ENCODE data around the gene SOX6. TPM values are rescaled to one million over a fixed set of nuclear protein-coding genes. Genes with fewer than 3 reads are reported as not detected.

SOX6 gene
- polyA plus RNA-seq, 1 donor (not counting 4 experiments of a cell fraction or from before 2014, with no cell fraction given) = 6.0 TPM

GRCh38 chr11:16385099-16385498, 28.8 kb upstream of the SOX6 start:
- Histone ChIP-seq H2AFZ (ENCODE audit: control insufficient read depth, low read length) (no peak overlapping the region), H3K4me1 (ENCODE audit: control insufficient read depth, extremely low read depth, insufficient read depth, low read length) (no peaks in the 10 kb centered on the region), H3K9ac (ENCODE audit: control insufficient read depth, extremely low read depth, insufficient read depth, low read length) (no peak overlapping the region), H3K27me3 (ENCODE audit: control insufficient read depth, extremely low read depth, insufficient read depth, low read length) (no peaks in the 10 kb centered on the region), H3K27ac (ENCODE audit: control insufficient read depth, insufficient read depth, low read length) (no peak overlapping the region), H3K79me2 (ENCODE audit: control insufficient read depth, insufficient read depth, low read length) (no peaks in the 10 kb centered on the region), H3K36me3 (ENCODE audit: control insufficient read depth in 2 of 2, extremely low read depth in 1 of 2, insufficient read depth in 2 of 2, low read length in 2 of 2) (no peaks in the 10 kb centered on the region), H3K9me3 (ENCODE audit: control insufficient read depth, low read depth, low read length) (no peaks in the 10 kb centered on the region), H3K9me1 (ENCODE audit: control insufficient read depth, extremely low read depth, insufficient read depth, low read length) (no peaks in the 10 kb centered on the region), H3K4me2 (ENCODE audit: control insufficient read depth, extremely low read depth, insufficient read depth, low read depth, low read length) (no peak overlapping the region), H3K4me3 (ENCODE audit: control insufficient read depth in 2 of 3, extremely low read depth in 1 of 3, insufficient read depth in 2 of 3, low read depth in 1 of 3, low read length in 3 of 3) (no peak overlapping the region), H4K20me1 (ENCODE audit: control insufficient read depth, extremely low read depth, insufficient read depth, low read length) (no peaks in the 10 kb centered on the region)
- FAIRE-seq (no peak), DNase-seq (ENCODE audit: low read depth, low spot score) (no peak)
- dilution Hi-C loops (cut with MboI; ENCODE audit: extremely low pct_ligation_motif_present, low sequenced_read_pairs) = no loop called here
- TF ChIP-seq CTCF (optimal IDR thresholded peaks at IDR 0.05 in 1 of 3, IDR thresholded peaks at IDR 0.05 in 1 of 3, conservative IDR thresholded peaks at IDR 0.05 in 1 of 3; ENCODE audit: extremely low read depth in 1 of 3, insufficient read depth in 2 of 3, low read length in 3 of 3) = no peak
- no peak for TF ChIP-seq EZH2 (IDR thresholded peaks at IDR 0.05; ENCODE audit: low read length)

- Histone ChIP-seq H3K79me2 (ENCODE audit: control insufficient read depth, insufficient read depth, low read length) (no peaks in the 10 kb centered on the region), H3K4me2 (ENCODE audit: control insufficient read depth, extremely low read depth, insufficient read depth, low read depth, low read length) (no peak overlapping the region), H3K9me3 (ENCODE audit: control insufficient read depth, low read depth, low read length) (no peaks in the 10 kb centered on the region), H2AFZ (ENCODE audit: control insufficient read depth, low read length) (no peak overlapping the region), H3K9me1 (ENCODE audit: control insufficient read depth, extremely low read depth, insufficient read depth, low read length) (no peaks in the 10 kb centered on the region), H4K20me1 (ENCODE audit: control insufficient read depth, extremely low read depth, insufficient read depth, low read length) (no peaks in the 10 kb centered on the region), H3K4me1 (ENCODE audit: control insufficient read depth, extremely low read depth, insufficient read depth, low read length) (no peaks in the 10 kb centered on the region), H3K27me3 (ENCODE audit: control insufficient read depth, extremely low read depth, insufficient read depth, low read length) (no peaks in the 10 kb centered on the region), H3K9ac (ENCODE audit: control insufficient read depth, extremely low read depth, insufficient read depth, low read length) (no peak overlapping the region), H3K36me3 (ENCODE audit: control insufficient read depth in 2 of 2, extremely low read depth in 1 of 2, insufficient read depth in 2 of 2, low read length in 2 of 2) (no peaks in the 10 kb centered on the region), H3K27ac (ENCODE audit: control insufficient read depth, insufficient read depth, low read length) (no peak overlapping the region), H3K4me3 (ENCODE audit: control insufficient read depth in 2 of 3, extremely low read depth in 1 of 3, insufficient read depth in 2 of 3, low read depth in 1 of 3, low read length in 3 of 3) (no peak overlapping the region)
- no peak for FAIRE-seq
- no peak for TF ChIP-seq CTCF (optimal IDR thresholded peaks at IDR 0.05 in 1 of 3, IDR thresholded peaks at IDR 0.05 in 1 of 3, conservative IDR thresholded peaks at IDR 0.05 in 1 of 3; ENCODE audit: extremely low read depth in 1 of 3, insufficient read depth in 2 of 3, low read length in 3 of 3)
- no peak for TF ChIP-seq EZH2 (IDR thresholded peaks at IDR 0.05; ENCODE audit: low read length)
- dilution Hi-C loops (cut with MboI; ENCODE audit: extremely low pct_ligation_motif_present, low sequenced_read_pairs) = no loop called here
- DNase-seq (ENCODE audit: low read depth, low spot score) = no peak
Measured at GRCh38 chr11:16382638-16383380, 26.5 kb upstream of the SOX6 start.

All from keratinocyte (primary cell).